Posterior cingulate gyrus (tissue), 11 donors: ENCODE measurements around the gene KLF11.
A peak's percentile ranks its signal among the peaks of the same experiment; 100 is the strongest.

ENCODE experiments used
- DNase-seq, 10 donors: peaks; one replicate each; pipeline versions ENCODE4 v3.0.0 to v3.0.0-alpha.2; 2020 to 2021; ENCODE audit warnings: mixed read lengths in 3 of 10
- intact Hi-C: fragments of 100-400 bp; cut with DNase I; formaldehyde crosslinking; loops from one replicate; pipeline ENCODE4 v1.15.1; 2023

The KLF11 gene

DNA sequence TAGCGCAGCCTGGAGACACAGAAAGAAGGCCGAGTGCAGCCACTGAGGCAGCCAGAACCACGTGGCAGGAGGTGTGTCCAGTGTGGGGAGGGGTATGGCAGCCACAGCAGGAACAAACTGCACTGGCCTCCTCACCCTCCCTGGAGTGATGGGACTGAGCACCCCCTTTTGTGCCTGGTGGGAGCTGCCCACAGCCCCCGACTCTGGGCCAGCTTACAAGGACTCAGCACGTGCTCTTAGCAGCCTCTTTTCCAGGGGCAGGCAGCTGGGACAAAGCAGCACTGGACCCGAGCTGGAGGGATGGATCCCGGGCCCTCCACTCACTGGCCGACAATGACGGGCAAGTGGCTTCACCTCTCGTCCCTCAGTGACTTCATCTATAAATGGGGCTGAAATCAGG, 5.2 kb upstream of the KLF11 start:
- peak in 4 of 10 donors; percentile 10 to 55 (median 49) for DNase-seq
- intact Hi-C loops: no loop called here

DNA sequence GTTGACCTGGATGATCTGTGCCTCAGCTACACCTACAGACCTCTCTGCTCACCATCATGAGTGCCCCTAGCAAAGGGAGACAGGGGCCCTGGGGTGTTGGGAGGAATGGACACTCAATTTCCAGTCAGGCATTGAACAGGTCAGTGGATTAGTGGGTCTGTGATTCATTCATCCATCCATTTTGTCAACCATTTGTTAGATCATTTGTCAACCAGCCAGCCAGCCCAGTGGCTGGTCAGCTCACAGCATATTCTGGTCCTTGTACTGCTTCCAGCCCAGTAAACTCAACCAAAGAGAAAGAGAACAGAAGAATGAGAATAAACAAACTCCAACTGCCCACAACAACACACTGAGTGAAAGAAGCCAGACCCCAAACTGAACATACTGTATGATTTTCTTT, 4.6 kb upstream of the KLF11 start:
- DNase-seq: peak in 4 of 10 donors; percentile 3 to 32 (median 22)
- intact Hi-C loops: no loop called here

DNA sequence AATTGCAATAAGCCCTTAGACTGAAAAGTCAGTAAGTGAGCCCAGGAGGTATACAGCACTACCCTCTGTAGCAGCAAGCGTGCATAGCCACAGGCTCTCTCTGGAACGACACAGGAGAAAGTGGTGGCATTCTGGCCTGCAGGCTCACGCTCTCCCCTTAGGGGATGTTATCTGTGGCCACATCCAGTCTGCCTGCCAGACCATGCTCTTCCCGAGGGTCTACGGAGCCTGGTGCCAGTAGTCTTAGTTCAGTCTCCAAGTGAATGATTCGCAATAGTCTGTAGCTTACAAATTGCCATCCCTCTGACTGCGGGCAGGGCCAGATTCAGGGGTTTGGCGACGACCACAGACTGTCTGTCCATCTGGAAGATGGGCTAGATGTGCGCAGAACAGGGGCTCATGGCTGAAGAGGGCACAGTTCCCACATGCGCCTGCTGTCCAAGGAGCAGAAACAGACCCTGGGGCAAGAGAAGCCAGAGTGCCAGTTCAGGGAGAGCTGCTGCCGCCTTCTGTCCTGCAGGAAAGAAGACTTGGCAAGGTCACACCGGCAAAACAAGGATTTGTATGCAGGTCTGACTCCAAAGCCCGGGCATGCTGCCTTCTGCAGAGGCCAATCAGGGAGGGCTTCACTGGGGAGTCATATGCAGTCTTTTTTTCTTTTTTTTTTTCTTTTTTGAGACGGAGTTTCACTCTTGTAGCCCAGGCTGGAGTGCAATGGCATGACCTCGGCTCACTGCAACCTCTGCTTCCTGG, 3.5 kb upstream of the KLF11 start:
- intact Hi-C loops: loop anchor here (5.0 kb wide), 1 partner anchor 228 kb away; no protein-coding TSS in a partner anchor
- DNase-seq: peak in 9 of 10 donors; percentile 28 to 94 (median 60)

DNA sequence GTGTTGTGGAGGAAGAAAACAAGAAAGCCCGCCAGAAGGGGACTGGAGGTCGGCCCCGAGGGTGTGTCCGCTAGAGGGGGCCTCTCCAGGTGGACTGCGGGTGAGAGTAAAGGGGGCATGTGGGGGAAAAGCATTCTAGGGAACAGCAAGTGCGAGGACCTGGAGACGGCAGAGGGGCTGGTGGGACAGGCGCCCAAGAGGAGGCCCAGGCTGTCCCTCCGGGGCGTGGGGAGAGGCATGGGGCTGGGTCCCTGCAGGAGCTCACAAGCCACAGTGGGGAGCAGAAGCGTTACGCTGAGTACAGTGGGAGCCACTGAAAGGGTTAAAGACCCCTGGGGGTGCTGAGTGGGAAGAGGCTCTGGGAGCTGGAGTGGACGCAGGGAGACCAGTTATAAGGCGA, 1.6 kb upstream of the KLF11 start:
- DNase-seq: peak in 3 of 10 donors; percentile 59 to 81 (median 73)
- intact Hi-C loops: loop anchor here (5.0 kb wide), 1 partner anchor 229 kb away; no protein-coding TSS in a partner anchor

DNA sequence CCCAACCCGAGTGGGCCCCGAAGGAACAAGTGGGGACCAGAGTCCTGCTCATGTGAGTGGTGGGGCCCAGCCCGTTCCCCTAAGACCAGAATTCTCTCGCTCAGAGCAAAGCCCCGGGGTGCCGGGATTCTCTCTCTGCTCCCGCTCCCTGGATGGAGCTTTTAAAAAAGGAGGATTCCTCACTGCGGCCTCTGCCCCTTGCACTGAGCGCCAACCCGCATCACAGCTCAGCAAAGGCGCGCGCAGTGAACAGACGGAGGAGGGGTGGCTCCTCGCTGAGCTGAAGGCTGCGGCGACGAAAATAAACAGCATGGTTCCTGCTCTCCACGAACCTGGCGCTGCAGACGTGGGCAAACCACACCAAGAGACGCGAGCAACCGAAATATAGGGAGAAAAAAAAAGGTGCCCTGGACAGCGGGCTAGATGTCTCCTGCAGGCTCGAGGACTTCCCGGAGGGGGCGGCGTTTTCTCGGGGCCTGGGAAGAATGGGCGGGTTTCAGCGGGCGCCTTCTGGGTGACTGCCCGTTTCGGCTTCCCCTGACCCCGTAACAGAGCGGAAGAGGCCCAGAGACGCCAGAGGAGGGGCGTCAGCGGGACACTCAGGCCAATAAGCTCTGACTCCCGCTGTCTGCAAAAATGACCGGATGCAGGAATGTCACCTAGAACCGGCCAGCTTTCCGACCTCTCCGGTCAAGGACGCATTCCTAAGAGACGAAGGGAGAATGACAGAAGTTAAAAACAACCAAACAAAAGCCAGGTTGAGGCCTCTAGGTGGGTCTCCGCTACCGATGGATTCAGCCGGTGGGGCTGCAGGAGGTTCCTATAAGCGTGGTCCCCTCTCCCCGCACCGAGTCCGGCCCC, 819 bp upstream of the KLF11 start:
- DNase-seq: peak in 7 of 10 donors; percentile 43 to 92 (median 47)
- intact Hi-C loops: loop anchor here (5.0 kb wide), 1 partner anchor 230 kb away; no protein-coding TSS in a partner anchor

DNA sequence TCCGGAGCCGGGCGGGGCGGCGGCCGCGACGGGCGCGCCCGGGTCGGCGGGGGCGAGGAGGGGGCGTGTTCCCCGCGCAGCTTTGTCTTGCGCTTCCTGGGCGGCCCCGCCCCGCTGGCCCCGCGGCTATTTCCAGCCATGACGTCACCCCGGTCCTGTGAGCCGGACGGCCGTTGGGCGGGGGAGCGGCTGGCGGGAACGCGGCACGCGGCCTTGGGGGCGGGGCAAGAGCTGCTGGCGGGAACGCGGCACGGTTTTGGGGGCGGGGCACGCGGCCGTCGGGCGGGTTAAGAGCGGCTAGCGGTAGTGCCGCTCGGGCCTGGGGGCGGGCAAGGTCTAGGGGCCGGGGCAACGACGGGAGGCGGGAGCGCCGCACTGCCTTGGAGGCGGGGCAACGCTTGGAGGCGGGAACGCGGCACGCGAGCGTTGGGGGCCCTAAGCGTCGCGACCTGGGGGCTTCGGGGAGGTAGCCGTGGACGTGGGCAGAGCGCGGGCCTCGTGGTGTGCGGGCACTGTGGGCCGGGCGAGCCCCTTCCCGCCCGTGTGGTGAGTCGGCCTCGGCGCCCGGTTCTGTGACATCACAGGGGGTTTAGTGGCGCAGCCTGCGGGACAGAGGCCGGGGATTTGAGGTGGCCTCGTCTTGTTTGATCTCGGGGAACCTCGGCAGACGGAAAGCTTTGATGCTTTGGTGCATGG, 704 bp downstream of the KLF11 start:
- DNase-seq: peak; percentile 80 to 98 (median 88)
- intact Hi-C loops: loop anchor here (5.0 kb wide), 1 partner anchor 232 kb away; no protein-coding TSS in a partner anchor

DNA sequence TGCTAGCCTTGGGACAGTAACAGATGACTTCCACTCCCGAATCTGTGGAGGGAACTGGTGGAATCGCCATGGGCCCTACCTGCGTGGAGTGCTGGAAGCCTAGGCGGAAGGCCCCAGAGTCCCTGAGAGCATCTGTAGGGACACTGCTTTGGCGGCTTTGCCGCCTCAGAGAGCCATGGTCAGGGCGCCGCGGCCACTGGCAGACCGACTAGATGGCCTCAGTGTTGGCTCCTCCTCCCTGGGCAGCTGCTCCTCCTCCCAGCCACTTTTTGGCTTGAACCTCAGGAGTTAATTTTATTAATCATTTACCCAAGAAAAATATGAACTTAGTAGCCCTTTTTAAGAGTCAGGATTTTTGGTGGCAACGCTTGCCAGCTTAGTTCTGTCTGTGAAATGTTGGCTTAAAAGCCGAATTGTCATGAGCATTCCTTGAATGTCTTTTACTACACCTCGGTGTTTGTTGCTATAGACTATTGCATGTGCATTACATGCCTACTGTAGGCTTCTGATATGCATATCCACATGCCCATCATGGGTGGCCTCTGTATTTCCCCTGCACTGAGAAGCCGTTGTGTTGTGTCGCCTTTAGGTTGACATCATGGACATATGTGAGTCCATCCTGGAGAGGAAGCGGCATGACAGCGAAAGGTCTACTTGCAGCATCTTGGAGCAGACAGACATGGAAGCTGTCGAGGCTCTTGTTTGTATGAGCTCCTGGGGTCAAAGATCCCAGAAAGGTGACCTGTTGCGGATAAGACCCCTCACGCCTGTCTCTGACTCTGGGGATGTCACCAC, 2.4 kb downstream of the KLF11 start:
- intact Hi-C loops: no loop called here
- DNase-seq: peak in 4 of 10 donors; percentile 19 to 81 (median 65)

DNA sequence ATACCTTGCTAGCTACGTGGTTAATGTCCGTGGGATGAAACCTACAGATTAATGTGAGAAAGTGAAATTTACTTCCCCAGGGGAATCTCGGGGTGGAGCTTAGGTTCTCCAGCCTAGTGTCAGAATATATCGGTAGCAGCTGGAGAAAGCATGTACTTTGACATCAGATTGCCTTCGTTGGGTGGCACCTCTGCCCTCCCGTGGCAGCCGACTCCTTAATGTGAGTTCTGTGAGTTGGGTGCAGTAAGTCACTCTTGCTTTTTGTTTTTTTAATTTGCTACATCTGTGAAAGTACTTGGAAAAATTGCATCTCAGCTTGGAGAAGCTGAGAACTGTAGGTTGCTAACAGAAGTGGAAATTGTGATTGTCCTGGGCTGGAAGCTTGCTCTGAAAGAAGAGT, 3.6 kb downstream of the KLF11 start:
- intact Hi-C loops: no loop called here
- DNase-seq: peak in 3 of 10 donors; percentile 27 to 49 (median 40)

DNA sequence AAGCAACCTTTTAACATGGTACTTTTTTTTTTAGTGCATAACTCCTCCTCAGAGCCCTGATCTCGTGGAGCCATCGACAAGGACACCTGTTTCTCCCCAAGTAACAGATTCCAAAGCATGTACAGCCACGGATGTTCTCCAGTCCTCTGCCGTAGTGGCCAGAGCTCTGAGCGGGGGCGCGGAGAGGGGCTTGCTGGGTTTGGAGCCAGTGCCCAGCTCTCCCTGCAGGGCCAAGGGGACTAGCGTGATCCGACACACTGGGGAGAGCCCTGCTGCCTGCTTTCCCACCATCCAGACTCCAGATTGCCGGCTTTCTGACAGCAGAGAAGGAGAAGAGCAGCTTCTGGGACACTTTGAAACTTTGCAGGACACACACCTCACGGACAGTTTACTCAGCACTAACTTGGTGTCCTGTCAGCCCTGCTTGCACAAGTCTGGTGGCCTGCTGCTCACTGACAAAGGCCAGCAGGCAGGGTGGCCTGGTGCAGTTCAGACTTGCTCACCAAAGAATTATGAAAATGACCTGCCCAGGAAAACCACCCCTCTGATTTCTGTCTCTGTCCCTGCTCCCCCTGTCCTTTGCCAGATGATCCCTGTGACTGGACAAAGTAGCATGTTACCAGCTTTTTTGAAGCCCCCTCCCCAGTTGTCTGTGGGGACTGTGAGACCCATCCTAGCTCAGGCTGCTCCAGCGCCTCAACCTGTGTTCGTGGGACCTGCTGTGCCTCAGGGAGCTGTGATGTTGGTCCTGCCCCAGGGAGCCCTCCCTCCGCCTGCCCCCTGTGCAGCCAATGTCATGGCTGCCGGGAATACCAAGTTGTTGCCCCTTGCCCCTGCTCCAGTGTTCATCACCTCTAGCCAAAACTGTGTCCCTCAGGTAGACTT, 4.5 kb downstream of the KLF11 start:
- intact Hi-C loops: loop anchor here (1.0 kb wide), 1 partner anchor 64 kb away; no protein-coding TSS in a partner anchor
- peak in 3 of 10 donors; percentile 21 to 74 (median 57) for DNase-seq

DNA sequence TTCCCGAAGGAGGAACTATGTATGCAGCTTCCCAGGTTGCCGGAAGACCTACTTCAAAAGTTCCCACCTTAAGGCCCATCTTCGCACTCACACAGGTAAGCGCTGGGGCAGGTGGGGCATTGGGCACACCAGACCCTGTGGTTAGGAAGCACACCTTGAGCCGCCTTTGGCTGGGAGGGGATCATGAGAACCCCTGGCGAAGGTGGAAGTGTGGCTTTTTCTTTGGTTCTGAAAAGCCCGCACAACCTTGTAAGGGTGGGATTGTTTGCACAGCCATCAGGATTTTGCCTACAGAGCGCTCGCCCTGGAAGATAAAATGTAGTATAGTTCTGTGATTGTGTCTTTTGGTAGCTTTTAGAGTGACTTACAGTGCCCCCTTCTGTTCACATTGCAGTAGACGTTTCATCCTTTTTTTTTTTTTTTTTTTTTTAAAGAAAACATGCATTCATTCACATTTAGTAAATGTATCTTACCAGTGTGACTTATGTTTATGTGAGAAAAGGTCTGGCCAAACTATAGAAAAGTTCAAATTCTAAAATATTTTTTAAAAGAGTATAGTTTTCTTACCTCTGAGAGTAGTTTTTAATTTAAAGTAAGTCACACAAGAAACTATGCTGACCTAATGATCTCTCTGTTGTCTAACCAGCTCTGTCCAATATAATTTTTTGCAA, 5.3 kb downstream of the KLF11 start:
- intact Hi-C loops: loop anchor here (1.0 kb wide), 1 partner anchor 64 kb away; no protein-coding TSS in a partner anchor
- DNase-seq: peak in 2 of 10 donors; percentile 36 to 62

DNA sequence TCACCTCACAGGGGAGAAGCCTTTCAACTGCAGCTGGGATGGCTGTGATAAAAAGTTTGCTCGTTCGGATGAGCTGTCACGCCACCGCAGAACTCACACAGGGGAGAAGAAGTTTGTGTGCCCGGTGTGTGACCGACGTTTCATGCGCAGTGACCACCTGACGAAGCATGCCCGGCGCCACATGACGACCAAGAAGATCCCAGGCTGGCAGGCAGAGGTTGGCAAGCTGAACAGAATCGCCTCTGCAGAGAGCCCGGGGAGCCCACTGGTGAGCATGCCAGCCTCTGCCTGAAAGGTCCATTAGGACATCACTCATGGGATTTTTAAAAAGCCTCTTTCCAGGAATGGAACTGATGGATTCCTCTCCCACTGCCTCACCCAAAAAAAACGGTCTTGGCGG, 8.9 kb downstream of the KLF11 start:
- intact Hi-C loops: loop anchor here (5.0 kb wide), 1 partner anchor 255 kb away; no protein-coding TSS in a partner anchor
- DNase-seq: peak in 3 of 10 donors; percentile 6 to 77 (median 53)

DNA sequence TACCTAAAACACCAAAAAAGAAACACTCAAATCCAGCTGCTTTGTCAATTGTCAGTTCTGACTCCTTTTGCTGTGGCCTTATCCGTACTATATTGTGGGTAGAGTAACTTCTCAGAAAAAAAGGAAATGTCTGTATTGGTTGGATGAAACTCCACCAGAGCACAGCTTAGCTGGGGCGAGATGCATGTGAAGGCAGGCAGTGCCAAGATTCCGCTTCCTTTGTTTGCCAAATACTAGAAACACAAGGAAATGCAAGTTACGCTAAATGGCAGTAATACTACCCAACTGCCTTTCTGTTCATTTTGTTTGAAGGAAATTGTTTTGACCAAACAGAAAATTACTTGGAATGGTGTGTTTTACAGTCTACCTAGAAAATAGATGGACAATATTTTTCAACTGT, 10.0 kb downstream of the KLF11 start:
- peak in 1 of 10 donors; percentile 16 for DNase-seq
- intact Hi-C loops: loop anchor here (5.0 kb wide), 1 partner anchor 256 kb away; no protein-coding TSS in a partner anchor

DNA sequence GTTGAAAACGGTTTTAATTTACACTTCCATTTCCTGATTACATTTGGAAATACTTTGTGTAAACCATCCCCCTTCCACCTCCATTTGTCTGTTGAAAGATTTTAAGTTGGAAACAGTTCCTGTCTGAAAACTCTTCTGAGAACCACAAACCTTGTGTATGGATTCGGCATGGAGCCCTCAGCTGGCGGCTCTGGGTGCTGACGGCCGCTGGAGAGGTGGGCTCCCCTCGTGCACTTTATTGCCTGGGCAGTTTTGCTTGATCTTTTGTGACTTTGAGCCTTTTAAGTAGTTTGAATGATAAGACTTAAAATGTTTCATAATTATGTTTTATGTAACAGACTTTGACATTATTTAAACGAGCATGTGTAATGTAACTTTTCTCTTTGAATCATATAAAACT, 11.1 kb downstream of the KLF11 start:
- DNase-seq: peak in 3 of 10 donors; percentile 63 to 83 (median 65)
- intact Hi-C loops: loop anchor here (5.0 kb wide), 1 partner anchor 257 kb away; no protein-coding TSS in a partner anchor

DNA sequence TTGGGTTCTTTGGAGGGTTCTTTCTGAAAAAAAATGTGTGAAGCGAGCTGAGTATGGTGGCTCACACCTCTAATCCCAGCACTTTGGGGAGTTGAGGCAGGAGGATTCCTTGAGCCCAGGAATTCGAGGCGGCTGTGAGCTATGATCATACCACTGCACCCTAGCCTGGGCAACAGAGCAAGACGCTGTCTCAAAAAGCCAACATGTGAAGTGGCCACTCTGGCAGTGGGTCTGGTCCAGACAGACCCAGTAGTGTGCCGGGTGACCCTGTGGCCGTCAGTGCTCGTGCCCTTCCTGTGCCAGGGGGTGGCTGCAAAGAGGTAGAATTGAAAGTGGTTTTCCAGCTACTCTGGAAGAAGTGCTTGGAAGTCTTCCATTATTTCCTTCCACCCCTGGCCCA, 11.6 kb downstream of the KLF11 start:
- intact Hi-C loops: loop anchor here (5.0 kb wide), 1 partner anchor 258 kb away; no protein-coding TSS in a partner anchor
- peak in 3 of 10 donors; percentile 13 to 27 (median 16) for DNase-seq

DNA sequence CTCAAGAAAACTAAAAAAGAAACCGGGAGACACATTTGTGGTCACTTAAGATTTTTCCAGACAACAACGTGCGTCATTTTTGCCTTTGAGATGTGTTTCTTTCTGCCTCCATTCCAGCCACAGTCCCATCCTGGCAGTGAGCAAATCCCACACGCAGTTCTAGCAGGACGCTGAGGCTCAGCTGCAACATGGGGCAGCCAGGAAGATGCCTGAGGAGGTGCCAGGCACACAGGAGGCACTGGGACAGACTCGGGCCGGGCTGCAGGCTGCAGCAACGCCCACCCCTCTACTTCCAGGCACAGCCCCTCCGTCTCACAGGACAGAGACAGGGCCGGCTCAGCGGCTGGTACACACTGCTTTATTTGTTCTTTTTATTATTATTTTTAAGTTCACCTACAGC, 13.1 kb downstream of the KLF11 start:
- intact Hi-C loops: no loop called here
- peak in 1 of 10 donors; percentile 68 for DNase-seq

DNA sequence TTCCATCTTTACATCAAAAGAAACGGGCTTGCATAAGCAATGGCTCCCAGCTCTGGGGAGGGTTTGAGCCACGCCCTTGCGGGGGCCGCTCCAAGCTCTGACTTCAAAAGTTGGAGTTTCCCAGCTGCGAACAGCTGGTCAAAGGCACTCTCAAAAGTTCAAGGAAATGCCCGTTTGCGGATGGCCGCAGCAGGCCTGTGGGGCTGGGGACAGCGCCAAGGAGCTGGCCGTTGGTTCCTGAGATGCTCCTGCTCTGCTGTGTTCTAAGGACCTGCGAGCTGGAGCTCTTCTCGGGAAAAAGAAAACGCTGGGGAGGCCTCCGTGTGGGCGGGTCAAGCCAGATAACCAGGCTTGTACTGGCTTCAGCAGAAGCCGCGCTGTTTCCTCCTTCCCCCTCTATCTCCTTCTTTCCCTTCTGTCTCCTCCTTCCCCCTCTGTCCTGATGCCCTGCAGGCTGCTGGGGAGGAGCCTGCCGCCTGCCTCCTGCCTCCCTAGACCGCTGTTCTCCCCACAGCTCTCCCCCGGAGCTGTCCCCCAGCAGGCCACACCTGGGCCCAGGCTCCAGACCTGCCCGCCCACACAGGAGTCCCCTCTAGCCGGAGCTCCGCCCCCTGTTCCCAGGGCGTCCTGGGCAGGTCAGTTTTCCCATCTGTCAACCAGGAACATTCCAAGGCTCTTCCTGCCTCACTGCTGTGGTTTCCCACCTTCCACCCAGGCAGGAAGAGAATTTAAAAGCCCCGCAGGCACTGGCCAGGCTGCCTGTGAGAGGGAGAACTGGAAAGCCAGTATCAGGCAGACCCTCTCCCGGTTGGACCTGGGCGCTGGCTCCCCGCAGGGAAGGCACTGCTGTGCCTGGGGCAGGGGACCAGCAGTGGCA, 14.1 kb downstream of the KLF11 start:
- intact Hi-C loops: no loop called here
- peak in 2 of 10 donors; percentile 65 to 84 for DNase-seq
